ENCODE measurements around the gene CNDP1.

Gene CNDP1

DNA sequence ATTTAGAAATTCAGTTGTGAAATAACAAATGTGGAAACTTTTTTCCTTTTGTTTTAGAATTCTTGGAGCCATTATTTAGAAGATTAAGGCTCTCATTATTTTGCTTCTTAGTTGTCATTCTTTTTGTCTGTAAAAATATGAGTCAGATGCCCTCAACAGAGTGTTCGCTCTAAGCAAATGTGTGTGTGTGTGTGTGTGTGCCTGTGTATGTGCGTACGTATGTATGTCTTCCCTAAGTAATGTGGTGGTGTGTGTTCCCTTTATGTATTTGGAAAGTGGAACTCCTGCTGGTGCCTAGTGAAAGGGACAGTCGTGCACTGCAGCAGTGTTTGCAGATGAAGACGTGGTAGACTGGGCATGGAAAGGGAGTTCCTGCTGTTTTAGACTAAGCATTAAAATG is 90.9 kb downstream of the CNDP1 start:
- no peak for DNase-seq (ENCODE audit: low read depth in 2 of 2)

- DNase-seq (ENCODE audit: low read depth in 2 of 2) = no peak
Observed at GRCh38 chr18:74626049-74626874, 92.0 kb downstream of the CNDP1 start.

DNA sequence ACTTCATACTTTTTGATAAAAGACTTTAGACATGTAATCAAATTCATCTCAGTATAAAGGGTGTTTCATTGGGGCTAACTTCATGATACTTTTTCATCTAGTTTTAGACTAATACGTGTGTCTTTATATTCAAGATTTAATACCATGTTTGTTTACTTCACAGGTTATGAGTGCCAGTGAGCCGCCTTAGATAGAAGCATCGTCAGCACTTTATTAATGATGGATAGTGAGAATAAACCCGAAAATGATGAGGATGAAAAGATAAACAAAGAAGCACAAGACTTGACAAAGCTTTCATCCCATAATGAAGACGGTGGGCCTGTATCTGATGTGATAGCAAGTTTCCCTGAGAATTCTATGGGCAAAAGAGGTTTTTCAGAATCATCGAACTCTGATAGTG is 96.5 kb downstream of the CNDP1 start:
- no peak for DNase-seq (ENCODE audit: low read depth in 2 of 2)

GRCh38 chr18:74631212-74631611 is 96.9 kb downstream of the CNDP1 start:
- DNase-seq (ENCODE audit: low read depth in 2 of 2) = no peak

GRCh38 chr18:74631623-74632350 is 97.5 kb downstream of the CNDP1 start:
- DNase-seq (ENCODE audit: low read depth in 2 of 2) = no peak

DNA sequence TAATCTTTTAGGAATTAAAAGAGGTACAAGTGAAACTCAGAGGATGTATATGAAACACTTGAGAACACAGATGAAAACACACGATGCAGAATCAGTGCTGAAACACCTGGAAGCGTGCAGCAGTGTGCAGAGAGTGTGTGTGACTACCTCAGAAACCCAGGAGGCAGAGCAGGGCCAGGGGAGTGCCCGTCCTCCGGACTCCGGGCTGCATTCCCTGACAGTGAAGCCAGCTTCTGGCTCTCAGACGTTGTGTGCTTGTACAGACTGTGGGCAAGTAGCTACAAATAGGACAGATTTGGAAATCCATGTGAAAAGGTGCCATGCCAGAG is 98.0 kb downstream of the CNDP1 start:
- DNase-seq (ENCODE audit: low read depth in 2 of 2) = no peak

DNA sequence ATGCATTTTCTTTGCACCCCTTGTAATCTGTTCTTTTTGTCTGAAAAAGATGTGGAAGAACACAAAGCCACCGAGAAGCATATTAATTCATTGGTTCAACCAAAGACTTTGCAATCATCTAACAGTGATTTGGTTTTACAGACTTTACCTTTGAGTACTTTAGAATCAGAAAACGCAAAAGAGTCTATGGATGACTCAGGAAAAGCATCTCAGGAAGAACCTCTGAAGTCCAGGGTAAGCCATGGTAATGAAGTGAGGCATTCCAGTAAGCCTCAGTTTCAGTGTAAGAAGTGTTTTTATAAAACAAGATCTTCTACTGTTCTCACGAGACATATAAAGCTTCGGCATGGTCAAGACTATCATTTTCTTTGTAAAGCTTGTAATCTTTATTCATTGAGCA is 98.6 kb downstream of the CNDP1 start:
- no peak for DNase-seq (ENCODE audit: low read depth in 2 of 2)

GRCh38 chr18:74633652-74634352 is 99.5 kb downstream of the CNDP1 start:
- DNase-seq (ENCODE audit: low read depth in 2 of 2) = no peak

DNA sequence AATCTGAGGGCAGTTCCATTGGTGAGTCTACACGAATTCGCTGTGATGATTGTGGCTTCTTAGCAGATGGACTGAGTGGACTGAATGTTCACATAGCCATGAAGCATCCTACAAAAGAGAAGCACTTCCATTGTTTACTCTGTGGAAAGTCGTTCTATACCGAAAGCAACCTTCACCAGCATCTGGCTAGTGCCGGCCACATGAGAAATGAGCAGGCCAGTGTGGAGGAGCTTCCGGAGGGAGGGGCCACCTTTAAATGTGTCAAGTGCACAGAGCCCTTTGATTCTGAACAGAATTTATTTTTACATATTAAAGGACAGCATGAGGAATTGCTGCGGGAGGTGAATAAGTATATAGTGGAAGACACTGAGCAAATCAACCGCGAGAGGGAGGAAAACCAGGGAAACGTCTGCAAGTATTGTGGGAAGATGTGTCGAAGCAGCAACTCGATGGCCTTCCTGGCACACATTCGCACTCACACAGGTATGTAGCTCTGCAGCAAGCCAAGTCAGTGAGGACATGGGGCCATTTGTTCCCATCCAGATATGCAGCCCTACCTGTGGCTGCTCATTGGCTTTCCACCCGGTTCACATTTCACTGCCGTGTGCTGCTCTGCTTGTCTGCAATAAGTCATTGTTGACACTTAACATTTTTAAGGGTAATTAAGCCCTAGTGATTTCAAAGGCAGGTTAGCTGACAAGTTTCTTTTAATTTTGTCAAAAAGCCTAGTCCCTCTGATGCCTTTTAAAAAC is 101.1 kb downstream of the CNDP1 start:
- no peak for DNase-seq (ENCODE audit: low read depth in 2 of 2)

All from stimulated activated CD8-positive, alpha-beta memory T cell treated with anti-CD3 and anti-CD28 coated beads, Interleukin-15, amount 100 ng/mL, for 48 hours (primary cell).